Right lobe of liver (tissue), 4 donors: Measurements from ENCODE around the gene PFKFB3.

Source experiments
- CTCF ChIP-seq, 4 donors: fragments of 200-600 bp in 3 of 4; fragments of 450-650 bp in 1 of 4; IDR thresholded peaks; one replicate each; pipeline versions ENCODE4 v1.5.1 to v1.8.0; 2016 to 2022; ENCODE audit warnings: antibody characterized with exemption in 4 of 4, mild to moderate bottlenecking in 2 of 4
- POLR2A ChIP-seq: fragments of 450-650 bp; IDR thresholded peaks from one replicate; pipeline ENCODE4 v1.6.1; 2017; ENCODE audit warnings: antibody characterized with exemption, mild to moderate bottlenecking
- donor health status: DM: no; HTN: no; CAD: no.
- donor health status: DM: no; HTN: no; CAD: no.
- donor health status: DM: no; HTN: yes; CAD: no.

GRCh38 chr10:6239213-6239991 lies 36.7 kb downstream of the PFKFB3 start:
- no peak for TF ChIP-seq POLR2A
- no peak for TF ChIP-seq CTCF (IDR thresholded peaks at IDR 0.05)
